Nephron (organoid): Measurements from ENCODE around the gene MBNL1.

Source experiments
- H3K27ac Mint-ChIP-seq, 3 experiments: 2 replicates each; pipeline ENCODE4 v1.8.0; 2020; ENCODE audit warnings: mixed read lengths in 3 of 3, mild to moderate bottlenecking in 2 of 3, moderate library complexity in 1 of 3
- H3K27me3 Mint-ChIP-seq: 2 replicates; pipeline ENCODE4 v1.8.0; 2021; ENCODE audit warnings: low read depth, mild to moderate bottlenecking, moderate library complexity, mixed read lengths
- H3K36me3 Mint-ChIP-seq: 2 replicates; pipeline ENCODE4 v1.8.0; 2020; ENCODE audit warnings: low read depth, mixed read lengths
- H3K4me1 Mint-ChIP-seq: 2 replicates; pipeline ENCODE4 v1.8.0; 2020; ENCODE audit warnings: mixed read lengths
- H3K4me3 Mint-ChIP-seq, 3 experiments: 2 replicates each; pipeline ENCODE4 v1.8.0; 2020; ENCODE audit warnings: mild to moderate bottlenecking in 3 of 3, mixed read lengths in 3 of 3, moderate library complexity in 2 of 3
- H3K9me3 Mint-ChIP-seq: 2 replicates; pipeline ENCODE4 v1.8.0; 2020; ENCODE audit warnings: mixed read lengths
- CTCF ChIP-seq, 3 experiments: fragments of 200-600 bp; sonication (generic); IDR thresholded peaks; one replicate each; pipeline ENCODE4 v1.5.0; 2021; ENCODE audit warnings: antibody characterized with exemption in 3 of 3; ENCODE audit not compliant: unreplicated experiment in 3 of 3

MBNL1 gene

GRCh38 chr3:152266221-152266995 is 2.3 kb upstream of the MBNL1 start:
- H3K4me1 Mint-ChIP-seq, result peaks cover 36% of the 10 kb centered on the region
- H3K36me3 Mint-ChIP-seq, result no peaks in the 10 kb centered on the region

GRCh38 chr3:152267831-152268554 is 736 bp upstream of the MBNL1 start:
- Mint-ChIP-seq H3K4me1 (peaks cover 48% of the 10 kb centered on the region), H3K9me3 (no peaks in the 10 kb centered on the region)

More at GRCh38 chr3:152266221-152266995, 2.3 kb upstream of the MBNL1 start:
- peak overlapping the region; percentile 70 to 100 (median 94) for H3K27ac Mint-ChIP-seq
- peaks cover 10% of the 10 kb centered on the region for H3K27me3 Mint-ChIP-seq
- peak overlapping the region; percentile 47 to 79 (median 58) for H3K4me3 Mint-ChIP-seq
- TF ChIP-seq CTCF (IDR thresholded peaks at IDR 0.05; ENCODE audit: unreplicated experiment in 3 of 3), result no peak
- H3K9me3 Mint-ChIP-seq, result no peaks in the 10 kb centered on the region

GRCh38 chr3:152269056-152269830 is 514 bp downstream of the MBNL1 start:
- Mint-ChIP-seq H3K27ac (peak overlapping the region; percentile 99 to 100 (median 100)), H3K27me3 (peaks cover 10% of the 10 kb centered on the region), H3K4me3 (peak overlapping the region; percentile 90 to 100 (median 98)), H3K9me3 (no peaks in the 10 kb centered on the region), H3K36me3 (no peaks in the 10 kb centered on the region), H3K4me1 (peaks cover 50% of the 10 kb centered on the region)
- no peak for TF ChIP-seq CTCF (IDR thresholded peaks at IDR 0.05; ENCODE audit: unreplicated experiment in 3 of 3)

More at GRCh38 chr3:152267831-152268554, 736 bp upstream of the MBNL1 start:
- peak overlapping the region; percentile 99 to 100 (median 100) for H3K27ac Mint-ChIP-seq
- H3K27me3 Mint-ChIP-seq, result peaks cover 10% of the 10 kb centered on the region
- peak overlapping the region; percentile 90 to 100 (median 98) for H3K4me3 Mint-ChIP-seq
- no peaks in the 10 kb centered on the region for H3K36me3 Mint-ChIP-seq
- no peak for TF ChIP-seq CTCF (IDR thresholded peaks at IDR 0.05; ENCODE audit: unreplicated experiment in 3 of 3)

- no peak for TF ChIP-seq CTCF (IDR thresholded peaks at IDR 0.05; ENCODE audit: unreplicated experiment in 3 of 3)
- peak overlapping the region; percentile 90 to 100 (median 98) for H3K4me3 Mint-ChIP-seq
- H3K27ac Mint-ChIP-seq, result peak overlapping the region; percentile 99 to 100 (median 100)
- no peaks in the 10 kb centered on the region for H3K36me3 Mint-ChIP-seq
- peaks cover 50% of the 10 kb centered on the region for H3K4me1 Mint-ChIP-seq
- H3K9me3 Mint-ChIP-seq, result no peaks in the 10 kb centered on the region
- peaks cover 10% of the 10 kb centered on the region for H3K27me3 Mint-ChIP-seq
Observed at GRCh38 chr3:152269831-152270734, 1.4 kb downstream of the MBNL1 start.

GRCh38 chr3:152270937-152271336 is 2.2 kb downstream of the MBNL1 start:
- H3K36me3 Mint-ChIP-seq, result no peaks in the 10 kb centered on the region
- TF ChIP-seq CTCF (IDR thresholded peaks at IDR 0.05; ENCODE audit: unreplicated experiment in 3 of 3), result no peak
- peaks cover 50% of the 10 kb centered on the region for H3K4me1 Mint-ChIP-seq
- no peaks in the 10 kb centered on the region for H3K9me3 Mint-ChIP-seq
- H3K27ac Mint-ChIP-seq, result peak overlapping the region; percentile 48 to 100 (median 99)
- H3K4me3 Mint-ChIP-seq, result peak overlapping the region; percentile 90 to 100 (median 98)
- peaks cover 10% of the 10 kb centered on the region for H3K27me3 Mint-ChIP-seq
